GM12801 (cell line): ENCODE data around the gene ANKRD16.

Experiments used
- CTCF ChIP-seq: IDR thresholded peaks from one replicate; pipeline ENCODE4 v1.5.1; 2011; ENCODE audit warnings: control low read depth; ENCODE audit not compliant: insufficient read length; ENCODE audit errors: extremely low read depth

The ANKRD16 gene

DNA sequence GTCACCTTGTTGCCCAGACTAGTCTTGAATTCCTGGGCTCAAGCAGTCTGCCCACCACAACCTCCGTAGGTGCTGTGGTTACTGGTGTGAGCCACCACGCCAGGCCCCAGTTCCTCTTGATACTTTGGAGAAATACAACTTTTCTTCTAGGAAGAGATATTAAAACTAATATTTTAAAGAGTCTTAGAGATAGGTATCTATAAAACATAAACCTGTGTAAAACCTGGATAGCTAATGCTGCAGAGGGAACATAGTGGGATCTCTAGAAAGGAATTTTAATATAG lies 71.7 kb downstream of the ANKRD16 start:
- no peak for TF ChIP-seq CTCF

GRCh38 chr10:5817322-5818047 lies 72.2 kb downstream of the ANKRD16 start:
- no peak for TF ChIP-seq CTCF

GRCh38 chr10:5816170-5816569 lies 73.5 kb downstream of the ANKRD16 start:
- TF ChIP-seq CTCF: no peak

- no peak for TF ChIP-seq CTCF
Observed at GRCh38 chr10:5814110-5815107, 75.3 kb downstream of the ANKRD16 start.

- TF ChIP-seq CTCF: no peak
Observed at GRCh38 chr10:5813341-5814109, 76.2 kb downstream of the ANKRD16 start, which contains the start of gene GDI2. Gene GDI2 (minus strand): TSS chr10:5813434. CDS start chr10:5813258, 176 bp downstream.

GRCh38 chr10:5813091-5813340 lies 76.7 kb downstream of the ANKRD16 start:
- no peak for TF ChIP-seq CTCF
